VCaP (cell line): ENCODE data around the gene DOCK7.
A peak's percentile ranks its signal among the peaks of the same experiment; 100 is the strongest.
"Not testable (repeated sequence)": the region's sequence is repeated elsewhere in the genome, so short reads cannot be mapped to it uniquely, and the experiment has no call there.

Experiments used
- H3K27ac ChIP-seq: fragments of 450-650 bp; 2 replicates; pipeline ENCODE4 v1.5.1; 2017
- CTCF ChIP-seq: fragments of 450-650 bp; conservative IDR thresholded peaks from 2 replicates; pipeline ENCODE4 v1.5.1; 2017; ENCODE audit warnings: mild to moderate bottlenecking, moderate library complexity

DOCK7 gene

DNA sequence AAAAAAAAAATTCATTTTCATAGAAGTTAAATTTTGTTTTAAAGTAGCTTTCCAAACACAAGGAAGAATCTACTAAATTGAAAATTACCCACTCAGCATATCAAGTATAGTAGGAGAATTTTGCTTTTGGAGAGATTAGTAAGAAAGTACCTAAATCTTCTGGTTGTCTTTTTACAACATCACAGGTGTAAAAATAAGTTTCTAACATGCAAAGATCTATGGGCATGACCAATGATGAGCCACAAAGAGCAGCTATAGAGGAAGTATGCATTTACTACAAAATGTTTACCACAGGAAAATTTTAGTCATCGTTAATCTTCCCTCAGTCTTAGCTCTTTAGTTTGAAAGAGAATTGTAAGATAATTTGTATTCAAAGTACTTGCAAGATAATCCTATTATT lies 62.8 kb downstream of the DOCK7 start:
- TF ChIP-seq CTCF = no peak
- H3K27ac ChIP-seq = no peak overlapping the region

- H3K27ac ChIP-seq = peak overlapping the region; percentile 14; the same call in 1 of the 2 replicates
- no peak for TF ChIP-seq CTCF
These were observed 66.3 kb downstream of the DOCK7 start for GRCh38 chr1:62621907-62622306.

DNA sequence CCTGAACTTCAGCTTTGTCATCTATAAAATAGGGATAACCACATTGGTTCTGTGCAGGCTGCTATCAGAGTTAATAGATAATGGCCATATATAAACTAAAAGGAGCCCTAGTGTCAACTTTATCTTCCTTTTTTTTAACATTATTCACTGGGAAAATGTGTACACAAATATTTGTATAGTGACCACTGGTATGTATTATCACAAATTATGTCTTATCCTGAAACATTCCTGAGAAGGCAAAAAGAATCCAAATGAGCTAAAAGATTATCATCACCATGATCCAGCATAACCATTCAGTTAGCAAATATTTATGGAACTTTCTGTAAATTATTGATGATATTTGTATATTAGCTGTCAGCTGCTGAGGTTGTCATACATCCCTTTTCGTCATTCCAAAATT lies 74.3 kb downstream of the DOCK7 start:
- TF ChIP-seq CTCF = no peak
- peak overlapping the region; percentile 21 for H3K27ac ChIP-seq

DNA sequence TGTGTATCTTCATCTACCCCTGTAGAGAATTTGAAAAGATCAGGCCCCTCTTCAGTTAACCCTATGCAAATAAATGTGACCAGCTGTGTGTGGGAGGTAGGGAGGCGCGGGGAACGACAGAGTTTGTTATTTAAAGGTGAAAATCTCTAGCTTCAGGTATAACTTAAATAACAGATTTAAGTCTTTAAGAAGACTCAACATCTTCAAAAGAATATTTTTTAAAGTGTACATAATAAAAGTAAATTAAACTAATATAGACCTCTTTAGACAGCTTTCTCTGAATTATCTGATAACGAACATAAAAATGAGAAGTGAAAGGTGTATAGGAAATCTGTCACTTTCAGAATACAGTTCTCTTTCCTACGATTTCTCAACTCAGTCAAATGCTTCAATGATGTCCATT lies 74.9 kb downstream of the DOCK7 start:
- peak overlapping the region; percentile 21; the same call in 1 of the 2 replicates for H3K27ac ChIP-seq
- TF ChIP-seq CTCF = no peak

DNA sequence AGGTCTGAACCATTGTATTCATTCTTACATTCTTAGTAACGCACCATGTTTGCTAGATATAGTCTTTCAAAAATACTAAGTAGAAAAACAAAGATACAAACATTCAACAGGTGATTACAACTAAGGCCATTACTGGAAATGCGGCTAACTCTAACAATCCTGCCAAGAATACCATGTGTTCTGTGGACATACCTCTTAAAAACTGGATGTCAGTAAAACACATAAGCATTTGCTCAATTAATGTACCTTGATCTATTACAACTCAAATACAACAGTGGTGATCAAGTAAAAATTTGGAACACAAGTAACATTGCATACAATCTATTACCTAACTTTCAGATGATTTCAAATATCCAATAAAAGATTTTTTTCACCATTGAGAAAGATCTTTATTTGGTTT lies 75.4 kb downstream of the DOCK7 start:
- TF ChIP-seq CTCF = no peak

GRCh38 chr1:62610588-62610987 lies 77.6 kb downstream of the DOCK7 start:
- H3K27ac ChIP-seq = not testable (repeated sequence)

More for the DNA sequence above, 75.4 kb downstream of the DOCK7 start:
- no peak overlapping the region for H3K27ac ChIP-seq

DNA sequence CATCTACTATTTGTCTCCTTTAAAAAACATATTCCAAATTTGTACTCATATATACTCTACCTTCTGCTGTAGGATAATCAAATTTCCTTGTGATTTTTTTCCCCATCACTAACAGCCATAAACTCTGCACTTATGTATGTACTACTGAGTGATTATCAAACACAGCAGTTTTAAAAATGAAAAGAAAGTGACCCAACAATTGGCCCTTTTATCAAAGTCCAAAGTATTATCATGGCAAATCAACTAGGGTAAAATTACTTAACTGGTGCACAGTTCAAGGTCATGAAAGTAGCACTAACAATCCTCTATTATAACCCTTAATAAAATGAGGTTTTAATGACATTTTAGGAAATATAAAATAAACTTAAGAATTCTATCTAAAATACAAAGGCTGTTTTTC lies 79.3 kb downstream of the DOCK7 start:
- no peak overlapping the region for H3K27ac ChIP-seq
- no peak for TF ChIP-seq CTCF

DNA sequence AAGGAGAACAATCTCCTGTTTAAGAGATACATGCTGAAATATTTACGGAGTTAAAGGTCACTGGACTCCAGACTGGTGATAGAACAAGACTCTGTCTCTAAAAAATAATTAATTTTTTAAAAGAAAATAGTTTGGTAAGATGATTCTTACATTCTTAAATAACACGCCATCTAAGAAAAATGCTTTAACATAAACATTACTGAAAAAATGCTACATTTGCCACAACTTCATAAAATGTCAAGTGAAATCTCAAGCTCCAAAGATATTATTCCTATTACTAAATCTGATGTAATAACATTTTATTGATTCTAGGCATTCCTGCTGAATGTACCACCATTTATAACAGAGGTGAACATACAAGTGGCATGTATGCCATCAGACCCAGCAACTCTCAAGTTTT lies 86.7 kb downstream of the DOCK7 start:
- peak overlapping the region; percentile 55 for H3K27ac ChIP-seq
- no peak for TF ChIP-seq CTCF
